Stimulated activated CD8-positive, alpha-beta memory T cell treated with anti-CD3 and anti-CD28 coated beads, Interleukin-12 subunit alpha, Interleukin-12 subunit beta, amount 100 ng/mL, for 24 hours (primary cell): ENCODE measurements around the gene HIVEP3.
"Not testable (repeated sequence)": the region's sequence is repeated elsewhere in the genome, so short reads cannot be mapped to it uniquely, and the experiment has no call there.

Source experiments
- DNase-seq: peaks from one replicate; pipeline ENCODE4 v3.0.0-alpha.2; 2020; ENCODE audit errors: extremely low read depth

The HIVEP3 gene

DNA sequence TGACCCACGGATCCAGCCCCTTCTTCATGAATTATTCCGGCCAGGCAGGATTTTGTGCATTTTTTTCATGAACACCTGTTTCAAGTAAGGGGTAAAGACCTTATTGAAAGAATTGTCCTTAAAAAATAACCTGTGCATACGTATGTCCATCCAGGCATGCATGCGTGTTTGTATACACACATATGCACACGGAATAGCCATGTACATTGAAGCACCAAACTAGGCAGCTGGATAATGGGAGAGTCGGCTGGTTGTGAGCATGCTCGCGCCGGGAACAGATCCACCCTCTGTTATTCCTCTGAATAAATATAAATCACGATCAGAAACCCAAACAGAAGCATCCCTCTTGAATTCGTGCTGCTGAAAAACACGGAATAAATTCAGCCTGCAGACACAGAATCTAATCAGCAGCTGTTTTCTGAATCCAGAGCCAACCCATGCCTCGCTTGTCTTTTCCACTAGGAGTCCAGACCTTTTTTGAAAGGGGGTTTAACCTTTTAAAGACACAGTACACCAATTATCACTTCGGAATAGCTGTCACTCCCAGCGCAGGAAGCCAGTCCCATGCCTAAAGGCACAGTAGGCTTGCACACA is at the start of gene HIVEP3:
Gene HIVEP3, minus strand, starts transcription at position 473 of the 594 bp plus-strand sequence.
- no peak for DNase-seq

DNA sequence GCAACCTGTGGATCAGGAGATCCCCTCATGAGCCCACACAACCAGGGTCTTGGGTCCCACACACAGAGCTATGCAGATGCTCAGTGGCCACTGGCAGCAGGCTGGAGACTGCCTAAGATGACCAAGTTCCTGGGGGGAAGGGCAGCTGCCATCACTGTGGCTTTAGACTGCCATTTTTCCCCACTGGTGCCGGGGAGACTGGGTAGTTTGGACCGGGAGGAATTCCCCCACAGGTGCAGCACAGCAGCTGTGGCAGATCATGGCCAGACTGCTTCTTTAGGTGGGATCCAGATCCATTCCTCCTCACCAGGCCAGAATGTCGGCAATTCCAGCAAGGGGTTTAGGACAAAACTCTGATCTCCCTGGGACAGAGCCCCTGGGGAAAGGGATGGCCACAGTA is 45.7 kb upstream of the HIVEP3 start:
- no peak for DNase-seq

DNA sequence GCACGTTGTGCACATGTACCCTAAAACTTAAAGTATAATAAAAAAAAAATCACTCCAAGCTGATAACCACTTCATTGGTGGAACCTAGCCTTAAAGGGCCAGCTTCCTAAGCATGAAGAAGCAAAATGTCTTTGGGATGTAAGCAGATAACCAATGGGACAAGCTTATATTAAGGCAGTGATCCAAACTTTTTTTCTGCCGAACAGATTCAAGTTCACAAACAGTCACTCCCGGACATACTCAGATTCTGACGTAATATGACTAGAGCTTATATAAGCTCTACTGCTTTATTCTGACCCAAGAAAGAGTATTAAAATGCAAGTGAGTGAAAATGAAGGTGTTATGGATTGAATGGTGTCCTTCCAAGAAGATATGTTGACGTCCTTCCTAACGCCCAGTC is 44.9 kb upstream of the HIVEP3 start:
- no peak for DNase-seq

DNA sequence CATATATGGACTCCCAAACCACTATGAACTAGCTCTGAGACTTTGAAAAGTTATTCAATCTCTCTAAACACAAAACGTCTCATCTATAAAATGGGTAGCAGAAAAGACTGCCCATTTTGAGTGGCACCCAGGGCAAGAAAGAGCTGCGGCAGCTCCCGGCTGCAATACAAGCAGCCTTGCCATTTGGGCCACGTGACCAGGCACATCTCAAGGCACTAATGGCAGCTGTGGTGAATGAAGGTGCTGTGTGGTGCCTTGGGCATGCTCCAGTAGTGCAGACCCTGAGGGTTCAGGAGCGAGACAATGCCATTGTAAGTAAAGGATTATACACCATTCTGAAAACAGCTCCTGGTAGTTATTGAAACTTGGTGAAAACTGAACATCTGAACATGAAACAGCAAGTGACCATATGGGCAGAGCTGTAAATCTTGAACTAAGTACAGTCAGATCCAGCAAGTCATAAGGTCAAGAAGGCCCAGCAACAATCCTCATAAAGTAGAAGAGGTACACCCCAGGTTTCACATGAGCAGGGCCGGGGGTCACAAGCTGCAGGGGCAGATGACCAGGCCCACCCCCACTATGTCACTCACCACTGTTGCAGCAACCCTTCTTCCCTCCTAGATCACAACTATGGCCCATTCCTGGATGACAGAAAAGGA is 39.4 kb upstream of the HIVEP3 start:
- no peak for DNase-seq

DNA sequence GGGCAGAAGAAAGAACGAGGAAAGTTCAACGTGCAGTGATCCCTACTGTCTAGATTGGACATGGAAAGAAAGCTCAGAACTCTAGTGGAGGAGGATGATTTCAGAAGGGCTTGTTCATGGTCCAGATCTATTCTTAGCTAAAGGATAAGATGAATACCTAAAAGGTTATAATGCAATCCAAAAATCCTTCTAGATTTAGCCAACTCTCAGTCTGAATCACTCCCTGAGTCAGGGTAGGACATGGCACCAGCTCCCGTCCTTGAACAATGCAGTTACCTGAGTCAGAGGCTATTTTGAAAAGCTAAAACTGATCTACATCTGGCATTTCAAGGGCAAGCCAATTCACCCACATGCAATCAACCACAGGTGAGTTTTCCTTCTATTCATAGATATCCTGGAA is 38.8 kb upstream of the HIVEP3 start:
- DNase-seq, result no peak

DNA sequence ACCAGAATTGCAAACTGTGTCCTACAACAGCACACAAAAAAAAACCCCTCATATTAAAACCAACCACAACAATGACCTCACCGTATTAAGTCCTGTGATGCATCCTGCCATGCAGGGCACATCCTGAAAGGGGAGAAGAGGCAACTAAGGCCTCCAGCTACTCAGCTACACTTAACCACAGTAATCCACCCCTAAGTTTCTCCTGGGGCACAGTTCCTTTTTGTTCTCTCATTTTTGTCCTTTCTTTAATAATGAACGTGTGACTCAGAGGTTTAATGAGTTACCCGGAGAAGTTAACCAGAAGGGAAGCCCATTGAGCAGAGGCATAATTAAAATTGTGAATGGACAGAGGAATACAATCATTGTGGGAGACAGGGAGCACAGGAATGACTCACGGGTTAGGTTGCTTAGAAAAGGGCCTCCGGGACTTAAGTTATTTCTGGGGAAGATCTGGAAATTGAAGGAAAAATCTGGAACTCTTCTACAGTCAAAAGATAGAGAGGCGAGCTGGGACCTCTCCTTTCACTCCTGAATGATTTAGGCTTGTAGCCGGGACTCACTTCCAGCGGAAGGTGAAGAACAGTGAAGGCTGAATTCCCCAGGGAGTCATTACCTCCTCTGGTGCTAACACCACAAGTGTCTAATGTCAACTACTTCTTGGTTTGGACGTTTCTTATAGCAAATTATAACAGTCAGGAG is 36.9 kb upstream of the HIVEP3 start:
- DNase-seq, result no peak

DNA sequence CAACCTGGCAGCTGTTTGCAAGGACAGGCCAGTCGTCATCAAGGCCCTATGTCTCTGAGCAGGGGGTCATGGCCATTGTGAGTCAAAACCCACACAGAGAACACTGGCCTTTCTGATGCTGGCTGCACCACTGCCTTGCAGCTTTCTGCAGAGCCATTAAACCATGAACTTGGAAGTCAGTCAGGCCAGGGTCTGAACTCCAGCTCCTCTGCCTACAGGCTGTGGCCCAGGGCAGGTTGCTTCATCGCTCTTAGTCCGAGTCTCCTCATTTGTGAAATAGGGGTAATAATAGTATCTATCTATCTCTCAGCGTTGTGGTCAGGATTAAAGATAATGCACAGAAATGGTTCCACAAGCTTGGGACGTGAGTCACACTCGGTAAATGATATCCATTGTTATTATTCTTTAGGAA is 35.8 kb upstream of the HIVEP3 start:
- DNase-seq, result no peak

- DNase-seq, result no peak
These were observed 34.6 kb upstream of the HIVEP3 start for GRCh38 chr1:41953291-41953690.

DNA sequence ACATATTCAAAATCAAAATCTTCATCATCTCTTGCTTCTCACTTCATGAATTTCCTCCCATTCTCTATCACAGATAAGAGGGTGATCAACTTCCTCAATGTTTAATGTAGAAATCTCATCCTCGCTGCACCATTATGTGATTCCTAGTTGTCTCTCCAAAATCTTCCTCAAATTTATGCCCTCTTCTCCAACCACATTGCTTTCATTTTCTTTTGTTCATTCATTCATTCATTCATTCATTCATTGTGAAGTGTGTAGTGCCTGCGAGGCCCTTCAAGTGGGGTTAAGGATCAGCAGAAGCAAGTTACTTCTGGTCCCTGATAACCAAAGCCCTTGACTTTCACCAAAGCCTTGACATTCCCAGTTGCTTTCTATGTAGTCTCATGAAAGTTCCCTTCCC is 33.5 kb upstream of the HIVEP3 start:
- no peak for DNase-seq

DNA sequence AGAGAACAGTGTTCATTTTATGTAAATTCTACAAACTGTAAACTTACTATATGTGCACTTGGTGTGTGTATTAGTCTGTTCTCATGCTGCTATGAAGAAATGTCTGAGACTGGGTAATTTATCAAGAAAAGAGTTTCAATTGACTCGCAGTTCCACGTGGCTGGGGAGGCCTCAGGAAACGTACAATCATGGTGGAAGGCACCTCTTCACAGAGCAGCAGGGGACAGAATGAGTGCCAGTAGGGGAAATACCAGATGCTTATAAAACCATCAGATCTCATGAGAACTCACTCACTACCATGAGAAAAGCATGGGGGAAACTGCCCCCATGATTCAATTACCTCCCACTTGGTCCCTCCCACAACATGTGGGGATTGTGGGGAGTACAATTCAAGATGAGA is 32.8 kb upstream of the HIVEP3 start:
- DNase-seq, result not testable (repeated sequence)

DNA sequence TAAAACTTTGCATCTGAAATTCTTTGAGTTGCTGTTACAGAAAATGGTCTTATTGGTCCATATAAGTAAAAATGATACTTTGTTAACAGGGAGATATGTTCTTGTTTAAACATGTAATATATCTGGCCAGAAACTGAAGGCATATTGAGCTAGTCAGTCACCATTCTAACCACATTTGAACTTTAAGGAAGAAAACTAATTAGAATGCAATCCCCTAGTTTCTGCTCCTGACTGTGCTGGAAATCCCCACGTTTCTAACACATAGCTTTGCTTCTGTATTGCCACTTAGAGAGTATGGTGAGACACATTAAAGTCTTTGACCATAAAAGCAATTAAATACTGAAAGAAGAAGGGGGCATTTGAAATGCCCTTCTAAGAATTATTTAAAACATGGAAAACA is 32.1 kb upstream of the HIVEP3 start:
- DNase-seq, result no peak

GRCh38 chr1:41945946-41946345 is 27.2 kb upstream of the HIVEP3 start:
- not testable (repeated sequence) for DNase-seq

DNA sequence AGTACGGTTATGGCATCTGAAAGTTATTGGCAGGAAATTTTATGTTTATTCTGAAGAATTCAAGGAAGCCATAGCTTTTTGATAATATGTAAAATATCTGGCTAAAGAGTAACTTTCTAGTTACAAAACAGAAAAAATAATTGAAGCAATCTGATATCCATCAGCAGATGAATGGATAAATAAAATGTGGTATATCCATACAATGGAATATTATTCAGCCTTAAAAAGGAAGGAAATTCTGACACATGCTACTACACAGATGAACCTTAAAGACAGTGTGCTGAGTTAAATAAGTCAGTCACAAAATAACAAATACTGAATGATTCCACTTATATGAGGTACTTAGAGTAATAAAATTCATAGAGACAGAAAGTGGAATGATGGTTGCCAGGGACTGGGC is 25.0 kb upstream of the HIVEP3 start:
- DNase-seq, result no peak

- DNase-seq, result no peak
These were observed 23.6 kb upstream of the HIVEP3 start for GRCh38 chr1:41942278-41942677.

- DNase-seq, result no peak
These were observed 22.7 kb upstream of the HIVEP3 start for GRCh38 chr1:41941381-41941780.

DNA sequence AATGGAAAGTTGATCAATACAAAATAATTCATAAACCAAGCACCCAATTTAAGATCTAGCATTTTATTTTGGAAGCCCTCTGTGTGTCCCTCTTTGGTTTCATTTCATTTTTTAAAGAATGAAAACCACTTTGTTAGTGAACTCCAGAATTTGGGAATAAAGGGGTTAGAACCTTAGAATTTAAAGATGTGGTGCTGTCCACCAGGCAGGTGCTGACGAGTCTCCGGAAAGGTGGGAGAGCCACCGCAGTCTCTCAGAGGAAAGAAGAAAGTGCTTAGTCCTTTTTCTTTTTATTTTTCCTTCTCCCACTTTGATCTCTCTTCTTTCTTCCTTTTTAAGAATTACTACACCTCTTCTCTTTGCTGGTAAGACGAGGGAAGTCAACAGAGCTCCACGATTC is 20.5 kb upstream of the HIVEP3 start:
- no peak for DNase-seq

DNA sequence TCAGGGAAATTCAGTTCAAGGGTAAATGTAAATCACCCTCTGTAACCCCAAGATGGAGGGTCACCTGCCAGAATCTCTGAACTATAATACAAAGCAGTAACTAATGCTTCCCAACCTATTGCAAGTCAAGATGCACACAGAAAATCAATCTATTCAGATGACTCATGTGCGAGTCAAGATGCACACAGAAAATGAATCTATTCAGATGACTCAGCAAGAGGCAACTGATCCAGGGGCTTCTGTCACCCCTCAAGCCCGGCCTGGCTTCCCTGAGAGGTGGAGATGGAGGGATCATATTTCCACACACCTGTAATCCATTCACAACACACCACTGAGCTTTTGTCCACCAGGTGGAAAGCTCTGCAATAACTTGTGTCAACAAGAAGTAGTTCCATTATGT is 17.4 kb upstream of the HIVEP3 start:
- DNase-seq, result no peak

DNA sequence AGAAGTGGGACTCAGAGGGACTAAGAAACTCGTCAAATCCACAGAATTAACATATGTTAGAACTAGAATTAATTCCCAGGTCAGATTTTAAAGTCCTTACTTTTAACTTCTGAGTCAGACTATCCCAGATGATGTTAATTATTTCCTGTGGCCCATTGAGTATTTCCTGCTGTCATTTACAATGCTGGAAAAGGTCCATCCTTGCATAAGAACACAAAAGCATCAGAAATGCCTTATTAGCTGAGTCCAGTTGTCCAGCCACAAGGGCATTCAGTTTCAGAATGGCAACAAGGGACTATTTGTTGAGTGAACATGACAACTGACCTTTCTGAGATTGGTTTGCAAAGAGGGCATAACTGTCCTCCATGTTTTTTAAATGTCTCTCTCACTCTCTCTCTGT is 16.5 kb upstream of the HIVEP3 start:
- no peak for DNase-seq

GRCh38 chr1:41933106-41933505 is 14.4 kb upstream of the HIVEP3 start:
- DNase-seq, result no peak

DNA sequence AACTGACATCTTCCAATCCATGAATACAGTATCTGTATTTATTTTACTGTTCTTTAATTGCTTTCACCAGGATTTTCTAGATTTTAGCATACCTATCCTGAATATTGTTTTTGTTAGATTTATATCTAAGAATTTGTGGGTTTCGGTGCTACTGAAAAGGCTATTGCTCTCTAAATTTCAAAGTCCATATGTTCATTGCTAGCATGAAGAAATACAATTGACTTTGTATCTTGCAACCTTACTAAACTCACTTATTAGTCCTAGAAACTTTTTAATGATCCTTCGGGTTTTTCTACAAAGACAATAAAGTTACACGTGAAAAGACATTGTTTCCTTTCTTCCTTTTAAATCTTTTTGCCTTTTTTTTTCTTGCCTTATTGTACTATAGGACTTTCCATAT is 12.9 kb upstream of the HIVEP3 start:
- DNase-seq, result no peak

DNA sequence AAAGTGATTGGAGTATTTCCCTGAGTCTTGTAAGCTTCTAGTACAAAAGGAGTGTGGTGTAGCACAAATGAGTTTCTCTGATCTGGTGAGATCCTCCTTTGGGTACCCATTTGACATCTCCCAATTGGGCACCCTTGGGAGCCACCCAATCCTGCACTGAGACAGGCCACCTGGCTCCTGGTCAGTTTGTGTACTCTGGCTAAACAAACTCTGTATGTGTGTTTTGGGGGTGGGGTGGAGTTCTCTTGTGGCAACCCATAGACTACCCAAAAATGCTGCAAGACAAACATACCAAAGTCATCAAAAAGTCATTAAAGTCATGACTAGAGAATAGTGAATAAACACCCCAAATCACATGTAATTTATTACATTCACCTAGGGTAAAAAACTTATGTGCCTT is 8.4 kb upstream of the HIVEP3 start:
- DNase-seq, result no peak

DNA sequence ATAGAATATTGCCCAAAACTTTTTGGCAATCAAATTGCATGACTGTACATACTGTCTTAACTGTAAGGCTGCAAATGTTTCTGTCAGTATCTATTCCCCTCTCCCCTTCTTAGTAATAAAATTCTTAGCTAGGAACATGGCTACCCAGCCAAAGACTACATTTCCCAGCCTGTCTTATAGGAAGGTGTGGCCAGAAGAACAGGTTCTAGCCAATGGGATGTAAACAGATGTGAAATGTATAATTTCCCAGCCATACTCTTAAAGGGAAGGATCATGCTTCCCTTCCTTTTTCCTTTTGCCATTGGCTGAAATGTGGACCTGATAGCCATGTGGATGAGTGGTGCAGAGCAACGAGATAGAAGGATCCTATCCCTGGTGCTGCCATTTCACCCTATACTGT is 7.0 kb upstream of the HIVEP3 start:
- DNase-seq, result no peak

DNA sequence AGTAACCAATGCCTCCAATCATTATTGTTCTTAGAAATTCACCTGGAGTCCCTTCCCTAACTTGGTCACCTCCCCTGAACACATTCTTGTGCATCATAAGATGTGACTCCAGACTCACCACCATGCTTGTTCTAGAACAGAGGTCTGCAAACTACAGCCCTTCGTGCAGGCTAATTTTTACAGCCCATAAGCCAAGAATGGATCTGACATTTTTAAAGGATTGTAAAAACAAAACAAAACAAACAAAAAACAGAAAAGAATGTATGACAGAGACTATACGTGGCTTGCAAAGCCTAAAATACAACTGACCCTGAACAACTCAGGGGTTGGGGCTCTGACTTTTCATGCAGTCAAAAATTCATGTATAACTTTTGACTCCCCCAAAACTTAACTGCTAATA is 6.2 kb upstream of the HIVEP3 start:
- DNase-seq, result no peak
